Natural killer cell (primary cell): ENCODE data around the gene SCG3. TPM values are rescaled to one million over a fixed set of nuclear protein-coding genes. Genes with fewer than 3 reads are reported as not detected.

Experiments
- ATAC-seq, 3 donors: fragments of 150-1000 bp in 2 of 3; fragments of 200-7000 bp in 1 of 3; cut with Tn5 transposase; 1 replicate in 1 of 3; 2 replicates in 2 of 3; pipeline ENCODE4 v1.10.0; 2021; ENCODE audit warnings: mild to moderate bottlenecking in 2 of 3, moderate library complexity in 2 of 3
- DNase-seq, 2 donors: peaks; one replicate each; pipeline versions ENCODE4 v3.0.0 to v3.0.0-alpha.2; 2013 to 2021; ENCODE audit warnings: mixed read lengths in 1 of 2
- H3K27ac ChIP-seq: one replicate; pipeline ENCODE4 v1.5.1; 2013; ENCODE audit warnings: mild to moderate bottlenecking, low read length
- H3K27me3 ChIP-seq: one replicate; pipeline ENCODE4 v1.6.1; 2013; ENCODE audit warnings: low read length; ENCODE audit not compliant: control insufficient read depth, insufficient read depth
- H3K36me3 ChIP-seq: one replicate; pipeline ENCODE4 v1.6.1; 2013; ENCODE audit warnings: low read length; ENCODE audit not compliant: control insufficient read depth, insufficient read depth
- H3K4me1 ChIP-seq: one replicate; pipeline ENCODE4 v1.6.1; 2013; ENCODE audit warnings: low read length; ENCODE audit not compliant: control insufficient read depth, insufficient read depth
- H3K4me3 ChIP-seq: one replicate; pipeline ENCODE4 v1.5.1; 2013; ENCODE audit warnings: low read length
- H3K9me3 ChIP-seq: one replicate; pipeline ENCODE4 v1.6.1; 2013; ENCODE audit warnings: low read length; ENCODE audit not compliant: control insufficient read depth, insufficient read depth
- H3K27ac Mint-ChIP-seq, 2 donors: one replicate each; pipeline ENCODE4 v1.8.0; 2022; ENCODE audit warnings: mild to moderate bottlenecking in 2 of 2, mixed read lengths in 2 of 2, moderate library complexity in 1 of 2
- H3K27me3 Mint-ChIP-seq, 2 donors: one replicate each; pipeline ENCODE4 v1.8.0; 2022; ENCODE audit warnings: low read depth in 2 of 2, mixed read lengths in 2 of 2
- H3K36me3 Mint-ChIP-seq: one replicate; pipeline ENCODE4 v1.8.0; 2022; ENCODE audit warnings: mixed read lengths
- H3K4me1 Mint-ChIP-seq, 2 donors: one replicate each; pipeline ENCODE4 v1.8.0; 2022; ENCODE audit warnings: mixed read lengths in 2 of 2
- H3K4me3 Mint-ChIP-seq: one replicate; pipeline ENCODE4 v1.8.0; 2022; ENCODE audit warnings: mild to moderate bottlenecking, moderate library complexity, mixed read lengths
- H3K9me3 Mint-ChIP-seq, 2 donors: one replicate each; pipeline ENCODE4 v1.8.0; 2022; ENCODE audit warnings: mixed read lengths in 2 of 2
- WGBS: methylation state at CpG from one replicate; pipeline ENCODE4 v1.1.7; 2013; ENCODE audit warnings: missing lambda C conversion rate; ENCODE audit not compliant: insufficient coverage; 5-methylcytosine and 5-hydroxymethylcytosine counted together
- intact Hi-C: fragments of 100-400 bp; cut with micrococcal nuclease; formaldehyde crosslinking; loops from one replicate; pipeline ENCODE4 v1.14.2; 2022
- total RNA-seq, 4 donors: library from RNA; stranded (reverse); fragments of 120-200 nt in 1 of 4; gene quantifications; one replicate each; pipeline versions ENCODE4 v1.2.3 to v1.2.4, GENCODE V29; 2013 to 2022
- TF ChIP-seq, protein P1 (sequence below): fragments of 200-600 bp; IDR thresholded peaks from one replicate; pipeline ENCODE4 v1.8.0; 2022; ENCODE audit warnings: antibody characterized with exemption

SCG3 gene
- total RNA-seq, 3 donors from 2014 or later (not counting 1 experiment from before 2014, with no cell fraction given), result not detected

DNA sequence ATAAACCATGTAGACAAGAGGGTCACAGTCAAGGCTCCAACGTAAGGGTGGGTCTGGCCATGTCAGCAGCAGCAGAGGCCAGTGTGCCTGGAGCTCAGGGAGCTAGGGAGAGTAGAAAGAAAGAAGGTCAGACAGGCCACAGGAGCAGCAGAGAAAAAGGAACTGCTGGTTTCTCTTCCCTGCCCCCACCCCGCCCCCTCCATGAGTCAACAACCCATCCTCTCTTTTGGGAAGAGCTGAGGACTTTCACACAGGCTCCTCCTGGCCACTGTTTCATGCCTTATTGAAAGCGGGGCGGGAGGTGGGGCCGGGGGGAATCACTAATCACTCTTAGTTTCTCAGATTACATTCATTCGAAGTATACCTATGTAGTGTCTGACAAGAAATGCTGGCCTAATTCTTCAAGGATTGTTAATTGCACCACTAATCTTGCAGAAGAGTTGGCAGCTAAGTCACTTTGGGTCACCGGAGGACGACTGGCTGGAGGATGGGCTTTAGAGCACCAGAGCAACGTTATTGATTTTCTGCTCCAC is 9.1 kb upstream of the SCG3 start:
- Mint-ChIP-seq H3K4me1 (no peaks in the 10 kb centered on the region), H3K4me3 (no peak overlapping the region), H3K27ac (no peak overlapping the region), H3K9me3 (no peaks in the 10 kb centered on the region), H3K27me3 (peaks cover 16 to 31% of the 10 kb centered on the region in 2 donors), H3K36me3 (no peaks in the 10 kb centered on the region)
- intact Hi-C loops, result no loop called here
- no peak for ATAC-seq
- H3K9me3 ChIP-seq, result no peaks in the 10 kb centered on the region
- no peak for DNase-seq
- H3K27ac ChIP-seq, result no peak overlapping the region
- H3K36me3 ChIP-seq, result no peaks in the 10 kb centered on the region
- TF ChIP-seq, protein P1, sequence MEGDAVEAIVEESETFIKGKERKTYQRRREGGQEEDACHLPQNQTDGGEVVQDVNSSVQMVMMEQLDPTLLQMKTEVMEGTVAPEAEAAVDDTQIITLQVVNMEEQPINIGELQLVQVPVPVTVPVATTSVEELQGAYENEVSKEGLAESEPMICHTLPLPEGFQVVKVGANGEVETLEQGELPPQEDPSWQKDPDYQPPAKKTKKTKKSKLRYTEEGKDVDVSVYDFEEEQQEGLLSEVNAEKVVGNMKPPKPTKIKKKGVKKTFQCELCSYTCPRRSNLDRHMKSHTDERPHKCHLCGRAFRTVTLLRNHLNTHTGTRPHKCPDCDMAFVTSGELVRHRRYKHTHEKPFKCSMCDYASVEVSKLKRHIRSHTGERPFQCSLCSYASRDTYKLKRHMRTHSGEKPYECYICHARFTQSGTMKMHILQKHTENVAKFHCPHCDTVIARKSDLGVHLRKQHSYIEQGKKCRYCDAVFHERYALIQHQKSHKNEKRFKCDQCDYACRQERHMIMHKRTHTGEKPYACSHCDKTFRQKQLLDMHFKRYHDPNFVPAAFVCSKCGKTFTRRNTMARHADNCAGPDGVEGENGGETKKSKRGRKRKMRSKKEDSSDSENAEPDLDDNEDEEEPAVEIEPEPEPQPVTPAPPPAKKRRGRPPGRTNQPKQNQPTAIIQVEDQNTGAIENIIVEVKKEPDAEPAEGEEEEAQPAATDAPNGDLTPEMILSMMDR, result no peak
- no peaks in the 10 kb centered on the region for H3K4me1 ChIP-seq
- no peak overlapping the region for H3K4me3 ChIP-seq
- peaks cover 2% of the 10 kb centered on the region for H3K27me3 ChIP-seq
- WGBS, result 52% methylated on average over 8 of the region's 9 CpGs

DNA sequence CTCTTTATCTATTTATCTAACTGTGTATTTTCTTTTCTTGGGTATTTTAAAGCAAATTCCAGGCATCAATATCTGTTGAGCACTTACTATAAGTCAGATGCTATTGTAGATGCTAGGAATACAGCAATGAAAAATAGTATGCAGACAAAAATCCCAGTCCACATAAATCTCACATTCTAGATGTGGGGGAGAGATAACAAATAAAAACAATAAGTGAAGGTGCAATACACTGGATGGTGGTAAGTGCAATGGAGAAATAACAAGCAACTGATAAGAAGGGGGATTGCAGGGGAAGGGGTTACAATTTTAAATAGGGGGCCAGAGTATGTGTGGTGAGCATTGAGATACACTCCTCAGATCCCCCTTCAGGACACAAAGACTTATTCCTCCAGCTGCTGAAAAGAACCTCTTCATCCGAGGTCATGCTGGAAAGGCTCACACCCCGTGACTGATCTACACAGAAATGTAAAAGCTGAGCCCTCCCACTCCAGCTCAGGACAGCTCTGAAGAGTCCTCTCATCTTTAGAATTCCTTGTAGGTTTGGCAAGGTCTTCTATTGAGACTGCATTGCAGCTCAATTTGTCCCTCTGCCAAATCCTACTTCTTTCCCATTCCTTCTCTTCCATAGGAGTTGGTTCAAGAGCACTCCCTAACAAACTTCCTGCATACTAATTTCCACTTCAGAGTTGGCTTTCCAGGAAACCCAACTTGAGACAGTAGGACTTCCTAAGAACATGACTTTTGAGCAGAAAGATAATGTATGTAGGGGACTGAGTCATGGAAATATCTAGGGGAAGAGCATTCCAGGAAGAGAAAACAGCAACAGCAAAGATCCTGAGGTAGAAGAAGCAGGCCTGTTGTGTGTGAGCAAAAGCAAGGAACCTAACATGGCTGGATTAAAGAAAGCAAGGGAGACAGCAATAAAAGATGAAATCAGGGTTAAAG is 8.1 kb upstream of the SCG3 start:
- Mint-ChIP-seq H3K36me3 (no peaks in the 10 kb centered on the region), H3K27me3 (peaks cover 18 to 29% of the 10 kb centered on the region in 2 donors), H3K4me1 (no peaks in the 10 kb centered on the region), H3K4me3 (no peak overlapping the region), H3K9me3 (no peaks in the 10 kb centered on the region), H3K27ac (no peak overlapping the region)
- 91% methylated on average over 2 of the region's 2 CpGs for WGBS
- no peak overlapping the region for H3K27ac ChIP-seq
- H3K9me3 ChIP-seq, result no peaks in the 10 kb centered on the region
- no peaks in the 10 kb centered on the region for H3K4me1 ChIP-seq
- H3K4me3 ChIP-seq, result no peak overlapping the region
- ATAC-seq (no peak), DNase-seq (no peak)
- TF ChIP-seq, protein P1, result no peak
- H3K27me3 ChIP-seq, result peaks cover 2% of the 10 kb centered on the region
- no peaks in the 10 kb centered on the region for H3K36me3 ChIP-seq
- intact Hi-C loops, result no loop called here

DNA sequence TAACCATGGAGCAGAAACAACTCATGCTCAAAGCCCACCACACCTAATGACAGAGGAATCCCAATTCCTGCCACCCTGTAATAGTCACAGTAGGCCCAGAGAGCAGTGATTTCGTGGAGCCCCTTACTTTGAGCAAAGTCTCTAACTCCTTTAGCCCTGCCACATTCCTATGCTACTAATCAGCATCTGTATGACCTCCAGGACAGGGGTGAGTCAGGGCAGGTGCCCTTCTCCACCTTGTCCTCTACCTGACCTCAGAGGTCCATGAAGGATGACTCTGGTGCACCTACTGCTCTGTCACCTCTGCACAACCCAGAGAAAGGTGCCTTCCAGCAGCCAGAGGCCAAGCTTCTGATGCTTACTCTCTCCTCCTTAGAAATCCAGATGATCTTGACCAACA is 6.1 kb upstream of the SCG3 start:
- ATAC-seq (no peak), DNase-seq (no peak)
- Histone ChIP-seq H3K9me3 (no peaks in the 10 kb centered on the region), H3K27me3 (peaks cover 6% of the 10 kb centered on the region), H3K36me3 (no peaks in the 10 kb centered on the region), H3K4me3 (no peak overlapping the region), H3K27ac (no peak overlapping the region), H3K4me1 (no peaks in the 10 kb centered on the region)
- Mint-ChIP-seq H3K9me3 (no peaks in the 10 kb centered on the region), H3K27me3 (peaks cover 15 to 46% of the 10 kb centered on the region in 2 donors), H3K36me3 (no peaks in the 10 kb centered on the region), H3K4me3 (no peak overlapping the region), H3K4me1 (no peaks in the 10 kb centered on the region), H3K27ac (no peak overlapping the region)
- WGBS, result 42% methylated on average over 1 of the region's 1 CpG
- TF ChIP-seq, protein P1, result no peak
- intact Hi-C loops, result no loop called here
